ENCODE measurements around the gene MPV17L.
"Not testable (repeated sequence)": the region's sequence is repeated elsewhere in the genome, so short reads cannot be mapped to it uniquely, and the experiment has no call there.

DNA sequence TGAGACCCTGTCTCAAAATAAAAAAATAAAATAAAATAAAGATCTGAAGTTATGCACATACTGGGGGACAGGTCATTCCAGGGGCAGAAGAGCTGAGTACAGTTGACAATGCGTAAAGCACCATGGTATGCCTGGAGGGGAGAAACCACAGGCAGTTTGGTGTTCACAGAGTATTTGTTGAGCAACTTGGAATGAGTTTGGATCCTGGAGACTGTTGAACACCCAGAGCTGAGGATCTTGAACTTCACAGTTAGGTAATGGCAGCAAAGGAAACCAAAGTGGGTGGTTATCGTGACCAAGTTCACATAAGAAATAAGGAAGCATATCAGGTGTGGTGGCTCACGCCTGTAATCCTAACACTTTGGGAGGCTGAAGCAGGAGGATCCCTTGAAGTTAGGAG is 8.5 kb downstream of the MPV17L start:
- not testable (repeated sequence) for TF ChIP-seq POLR2A (IDR thresholded peaks at IDR 0.05)
- TF ChIP-seq, protein P1, sequence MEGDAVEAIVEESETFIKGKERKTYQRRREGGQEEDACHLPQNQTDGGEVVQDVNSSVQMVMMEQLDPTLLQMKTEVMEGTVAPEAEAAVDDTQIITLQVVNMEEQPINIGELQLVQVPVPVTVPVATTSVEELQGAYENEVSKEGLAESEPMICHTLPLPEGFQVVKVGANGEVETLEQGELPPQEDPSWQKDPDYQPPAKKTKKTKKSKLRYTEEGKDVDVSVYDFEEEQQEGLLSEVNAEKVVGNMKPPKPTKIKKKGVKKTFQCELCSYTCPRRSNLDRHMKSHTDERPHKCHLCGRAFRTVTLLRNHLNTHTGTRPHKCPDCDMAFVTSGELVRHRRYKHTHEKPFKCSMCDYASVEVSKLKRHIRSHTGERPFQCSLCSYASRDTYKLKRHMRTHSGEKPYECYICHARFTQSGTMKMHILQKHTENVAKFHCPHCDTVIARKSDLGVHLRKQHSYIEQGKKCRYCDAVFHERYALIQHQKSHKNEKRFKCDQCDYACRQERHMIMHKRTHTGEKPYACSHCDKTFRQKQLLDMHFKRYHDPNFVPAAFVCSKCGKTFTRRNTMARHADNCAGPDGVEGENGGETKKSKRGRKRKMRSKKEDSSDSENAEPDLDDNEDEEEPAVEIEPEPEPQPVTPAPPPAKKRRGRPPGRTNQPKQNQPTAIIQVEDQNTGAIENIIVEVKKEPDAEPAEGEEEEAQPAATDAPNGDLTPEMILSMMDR (IDR thresholded peaks at IDR 0.05 in 8 of 11, conservative IDR thresholded peaks at IDR 0.05 in 3 of 11), result not testable (repeated sequence)
